ENCODE data around the gene WASF2.

WASF2 gene

DNA sequence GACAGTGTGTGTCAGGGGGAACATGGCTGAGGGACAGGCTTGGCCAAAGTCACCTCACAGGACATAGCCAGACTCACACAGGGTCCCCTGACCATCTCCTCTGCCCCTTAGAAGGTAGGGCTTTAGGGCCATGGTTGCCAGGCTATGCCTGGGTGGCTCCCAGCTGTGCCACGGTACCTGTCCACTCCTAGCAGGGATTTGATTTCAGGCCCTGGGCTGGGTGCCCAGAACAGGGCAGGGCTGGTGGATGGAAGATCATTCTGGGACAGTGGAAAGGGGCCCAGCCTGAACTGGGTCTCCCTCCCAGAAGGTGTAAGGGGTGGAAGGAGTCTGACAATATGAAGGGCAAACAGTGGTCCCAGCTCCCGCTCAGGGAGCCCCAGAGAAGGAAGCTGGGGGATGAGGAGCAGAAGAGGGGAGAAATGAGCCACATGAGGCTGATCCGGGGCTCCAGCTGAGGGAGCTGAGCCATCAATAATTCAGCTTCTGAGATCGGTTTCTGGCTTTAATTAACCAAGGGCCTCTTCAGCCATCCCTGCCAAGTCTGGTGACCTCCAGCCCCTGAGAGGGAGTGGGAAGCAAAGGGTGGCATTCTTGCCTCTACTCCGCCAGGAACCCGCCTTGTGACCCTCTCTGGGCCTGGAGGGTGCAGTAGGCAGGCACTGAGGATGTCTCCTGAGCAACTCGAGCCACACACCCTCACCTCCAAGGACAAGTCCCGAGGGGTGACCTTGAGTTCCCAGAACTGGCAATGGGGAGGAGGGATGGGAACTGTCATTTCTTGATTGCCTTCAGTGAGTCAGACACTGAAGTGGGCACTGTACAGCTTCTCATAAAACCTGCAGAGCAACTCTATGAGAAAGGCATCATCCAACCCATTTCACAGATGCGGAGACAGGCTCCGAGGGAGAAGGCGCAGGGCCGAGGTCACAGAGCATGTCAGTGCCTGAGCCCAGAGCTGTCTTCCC lies 108.9 kb downstream of the WASF2 start:
- DNase-seq (ENCODE audit: low read depth in 1 of 2, low spot score in 1 of 2), result no peak

- no peak for DNase-seq (ENCODE audit: low read depth in 1 of 2, low spot score in 1 of 2)
Measured at GRCh38 chr1:27380224-27380623, 109.7 kb downstream of the WASF2 start.

GRCh38 chr1:27379564-27380122 lies 110.3 kb downstream of the WASF2 start:
- DNase-seq (ENCODE audit: low read depth in 1 of 2, low spot score in 1 of 2), result no peak

DNA sequence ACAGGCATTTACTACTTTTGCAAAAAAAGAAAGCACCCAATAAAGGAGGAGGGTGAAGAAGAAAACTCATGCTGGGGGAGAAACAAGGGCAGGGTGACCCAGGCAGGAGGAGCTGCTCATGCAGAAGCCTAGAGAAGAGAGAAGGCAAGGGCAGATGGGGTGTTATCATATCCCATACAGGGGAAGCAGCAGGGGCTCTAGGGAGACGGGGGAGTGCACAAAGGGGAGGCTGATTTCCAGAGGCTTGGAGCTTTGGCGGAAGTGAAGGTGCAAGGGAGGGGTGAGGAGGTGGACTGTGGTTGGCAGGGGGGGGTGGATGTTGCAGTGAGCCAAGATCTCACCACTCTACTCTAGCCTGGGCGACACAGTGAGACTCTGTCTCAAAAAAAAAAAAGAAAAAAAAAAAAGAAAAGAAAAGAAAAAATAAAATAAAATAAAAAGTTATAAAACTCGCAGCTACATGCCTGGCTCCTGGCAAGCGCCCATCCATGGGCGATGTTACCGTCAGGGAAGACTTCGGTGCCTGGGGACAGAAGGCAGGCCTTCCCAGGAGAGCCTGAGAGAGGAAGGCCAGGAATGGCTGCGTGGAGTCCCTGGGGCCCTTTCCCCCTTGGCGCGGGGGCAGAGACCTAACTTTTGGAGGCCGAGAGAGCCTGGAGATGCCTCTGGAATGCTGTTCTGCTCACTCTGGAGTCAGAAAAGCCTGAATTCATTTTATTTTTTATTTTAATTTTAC lies 112.0 kb downstream of the WASF2 start:
- DNase-seq (ENCODE audit: low read depth in 1 of 2, low spot score in 1 of 2), result no peak

DNA sequence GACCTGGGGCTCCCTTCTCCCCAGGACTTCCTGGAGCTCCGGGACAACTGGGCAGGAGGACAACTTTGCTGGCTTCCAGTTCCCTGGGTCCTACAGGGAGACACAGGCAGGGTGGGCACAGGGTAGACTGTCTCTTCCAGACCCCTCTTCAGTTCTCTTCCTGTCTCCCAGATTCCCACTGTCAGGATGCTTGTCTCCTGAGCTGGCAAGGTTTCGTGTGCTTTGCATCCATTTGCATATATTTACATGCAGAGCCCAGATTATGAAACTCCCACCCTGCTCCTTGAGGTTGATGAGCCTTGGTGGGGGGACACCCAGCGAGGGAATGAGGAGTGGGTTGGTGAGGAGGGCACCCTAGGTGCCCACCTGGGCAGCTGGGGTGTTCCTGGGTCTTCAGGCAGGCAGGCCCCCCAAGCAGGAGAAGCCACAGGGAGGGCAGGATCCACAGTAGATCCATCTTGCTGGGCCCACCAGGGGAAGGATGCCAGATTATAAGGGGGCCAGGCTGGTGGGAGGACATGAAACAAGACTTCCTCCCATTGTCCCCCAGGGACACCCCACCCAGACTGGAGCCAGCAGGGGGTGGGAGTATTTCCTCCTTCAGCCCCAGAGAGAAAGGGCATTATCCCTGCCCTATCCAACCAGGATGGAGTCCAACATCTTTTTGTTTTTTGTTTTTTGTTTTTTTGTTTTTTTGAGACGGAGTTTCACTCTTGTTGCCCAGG lies 115.4 kb downstream of the WASF2 start, which contains the start of gene FCN3:
Gene FCN3, minus strand, starts transcription at position 463 of the 725 bp plus-strand sequence. Its CDS starts 6 bp downstream, at position 457.
- DNase-seq (ENCODE audit: low read depth in 1 of 2, low spot score in 1 of 2), result no peak

GRCh38 chr1:27372808-27373690 lies 116.9 kb downstream of the WASF2 start:
- no peak for DNase-seq (ENCODE audit: low read depth in 1 of 2, low spot score in 1 of 2)

DNA sequence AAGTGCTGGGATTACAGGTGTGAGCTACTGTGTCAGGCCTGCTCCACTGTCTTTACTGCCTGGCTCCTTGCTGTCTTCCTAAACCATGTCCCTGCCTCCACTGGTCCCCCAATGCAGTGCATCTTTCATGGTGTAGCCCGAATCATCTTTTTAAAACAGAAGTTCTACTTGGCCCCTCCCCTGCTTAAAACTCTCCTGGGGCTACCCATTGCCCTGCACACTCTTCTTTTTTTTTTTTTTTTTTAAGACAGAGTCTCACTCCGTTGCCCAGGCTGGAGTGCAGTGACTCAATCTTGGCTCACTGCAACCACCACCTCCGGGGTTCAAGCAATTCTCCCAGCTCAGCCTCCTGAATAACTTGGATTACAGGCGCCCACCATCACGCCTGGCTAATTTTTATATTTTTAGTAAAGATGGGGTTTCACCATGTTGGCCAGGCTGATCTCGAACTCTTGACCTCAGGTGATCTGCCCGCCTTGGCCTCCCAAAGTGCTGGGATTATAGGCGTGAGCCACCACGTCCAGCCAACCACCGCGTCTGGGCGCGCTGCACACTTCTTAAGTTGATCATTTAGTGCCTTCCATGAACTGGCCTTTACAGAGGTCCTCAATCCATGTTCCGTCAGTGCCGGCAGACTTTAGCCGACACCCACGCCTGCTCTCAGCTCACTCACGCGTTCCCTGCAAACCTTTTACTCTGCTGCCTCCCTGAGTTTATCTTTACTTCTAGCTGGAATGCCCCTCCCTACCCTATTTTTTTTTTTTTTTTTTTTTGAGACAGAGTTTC lies 117.8 kb downstream of the WASF2 start:
- no peak for DNase-seq (ENCODE audit: low read depth in 1 of 2, low spot score in 1 of 2)

DNA sequence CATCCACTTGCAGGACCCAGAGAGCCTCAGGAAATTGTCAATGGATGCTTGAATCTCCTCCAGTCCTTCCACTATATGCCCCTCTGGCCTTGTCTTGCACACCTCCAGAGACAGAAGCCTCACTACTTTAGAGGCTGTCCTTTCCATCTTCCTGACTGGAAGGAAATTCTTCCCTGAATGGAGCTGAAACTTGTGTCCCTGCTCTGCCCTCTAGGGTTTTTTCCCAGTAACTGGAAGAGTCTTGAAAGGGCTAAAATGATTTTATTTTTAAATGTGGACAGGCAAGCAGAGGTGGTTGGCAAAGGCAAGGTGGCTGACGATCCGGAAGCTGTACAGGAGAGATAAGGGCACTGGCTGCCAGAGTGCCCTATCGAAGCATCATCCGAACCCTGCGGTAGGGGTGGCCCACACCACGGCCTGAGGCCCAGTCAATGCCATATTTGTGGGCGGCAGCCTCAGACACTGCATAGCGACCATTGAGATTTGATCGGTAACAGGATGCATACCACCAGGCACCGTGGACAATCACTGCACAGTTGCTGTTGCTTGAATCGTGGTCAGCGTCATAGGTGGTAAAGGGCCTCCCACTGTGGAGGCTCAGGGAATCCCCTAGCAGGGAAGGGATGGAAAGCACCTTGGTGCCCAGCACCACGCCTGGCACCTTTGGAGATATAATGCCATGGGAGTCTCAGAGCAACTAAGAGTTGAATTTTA lies 120.9 kb downstream of the WASF2 start:
- no peak for DNase-seq (ENCODE audit: low read depth in 1 of 2, low spot score in 1 of 2)

- no peak for DNase-seq (ENCODE audit: low read depth in 1 of 2, low spot score in 1 of 2)
Measured at GRCh38 chr1:27367160-27367650, 122.8 kb downstream of the WASF2 start.

GRCh38 chr1:27366411-27367159 lies 123.4 kb downstream of the WASF2 start, which contains the start of gene MAP3K6:
TSS of gene MAP3K6 (minus strand) at chr1:27366961. CDS start at chr1:27366597, 364 bp downstream.
- no peak for DNase-seq (ENCODE audit: low read depth in 1 of 2, low spot score in 1 of 2)

DNA sequence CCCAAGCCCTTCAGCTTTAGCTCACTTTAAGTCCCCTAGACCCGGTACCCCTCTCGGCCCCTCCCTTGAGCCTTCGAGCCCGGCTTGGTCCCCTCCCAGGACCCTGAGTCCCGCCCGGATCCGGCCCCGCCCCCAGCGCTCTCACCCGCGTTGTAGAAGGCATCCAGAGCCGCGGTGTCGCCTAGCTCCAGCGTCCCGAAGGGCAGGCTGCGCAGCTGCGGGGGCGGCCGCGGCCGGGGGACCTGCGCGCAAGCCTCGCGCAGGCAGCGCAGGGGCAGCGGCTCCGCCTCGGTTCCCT lies 123.9 kb downstream of the WASF2 start:
- DNase-seq (ENCODE audit: low read depth in 1 of 2, low spot score in 1 of 2), result peak; percentile 44 to 48

- DNase-seq (ENCODE audit: low read depth in 1 of 2, low spot score in 1 of 2), result peak; percentile 62 to 71
Measured at GRCh38 chr1:27365372-27366112, 124.4 kb downstream of the WASF2 start.

GRCh38 chr1:27364696-27365371 lies 125.1 kb downstream of the WASF2 start:
- no peak for DNase-seq (ENCODE audit: low read depth in 1 of 2, low spot score in 1 of 2)

- no peak for DNase-seq (ENCODE audit: low read depth in 1 of 2, low spot score in 1 of 2)
Measured at GRCh38 chr1:27363766-27364695, 125.9 kb downstream of the WASF2 start.

- DNase-seq (ENCODE audit: low read depth in 1 of 2, low spot score in 1 of 2), result no peak
Measured at GRCh38 chr1:27361553-27361952, 128.4 kb downstream of the WASF2 start.

- DNase-seq (ENCODE audit: low read depth in 1 of 2, low spot score in 1 of 2), result no peak
Measured at GRCh38 chr1:27361044-27361402, 128.9 kb downstream of the WASF2 start.

Data from activated T-helper 1 cell treated with anti-CD3 and anti-CD28 coated beads, Interleukin-2, amount 50 U/mL, for 16 hours (primary cell).